ENCODE data around the gene HEXIM2.
A peak's percentile ranks its signal among the peaks of the same experiment; 100 is the strongest.

The HEXIM2 gene, protein sequence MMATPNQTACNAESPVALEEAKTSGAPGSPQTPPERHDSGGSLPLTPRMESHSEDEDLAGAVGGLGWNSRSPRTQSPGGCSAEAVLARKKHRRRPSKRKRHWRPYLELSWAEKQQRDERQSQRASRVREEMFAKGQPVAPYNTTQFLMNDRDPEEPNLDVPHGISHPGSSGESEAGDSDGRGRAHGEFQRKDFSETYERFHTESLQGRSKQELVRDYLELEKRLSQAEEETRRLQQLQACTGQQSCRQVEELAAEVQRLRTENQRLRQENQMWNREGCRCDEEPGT

DNA sequence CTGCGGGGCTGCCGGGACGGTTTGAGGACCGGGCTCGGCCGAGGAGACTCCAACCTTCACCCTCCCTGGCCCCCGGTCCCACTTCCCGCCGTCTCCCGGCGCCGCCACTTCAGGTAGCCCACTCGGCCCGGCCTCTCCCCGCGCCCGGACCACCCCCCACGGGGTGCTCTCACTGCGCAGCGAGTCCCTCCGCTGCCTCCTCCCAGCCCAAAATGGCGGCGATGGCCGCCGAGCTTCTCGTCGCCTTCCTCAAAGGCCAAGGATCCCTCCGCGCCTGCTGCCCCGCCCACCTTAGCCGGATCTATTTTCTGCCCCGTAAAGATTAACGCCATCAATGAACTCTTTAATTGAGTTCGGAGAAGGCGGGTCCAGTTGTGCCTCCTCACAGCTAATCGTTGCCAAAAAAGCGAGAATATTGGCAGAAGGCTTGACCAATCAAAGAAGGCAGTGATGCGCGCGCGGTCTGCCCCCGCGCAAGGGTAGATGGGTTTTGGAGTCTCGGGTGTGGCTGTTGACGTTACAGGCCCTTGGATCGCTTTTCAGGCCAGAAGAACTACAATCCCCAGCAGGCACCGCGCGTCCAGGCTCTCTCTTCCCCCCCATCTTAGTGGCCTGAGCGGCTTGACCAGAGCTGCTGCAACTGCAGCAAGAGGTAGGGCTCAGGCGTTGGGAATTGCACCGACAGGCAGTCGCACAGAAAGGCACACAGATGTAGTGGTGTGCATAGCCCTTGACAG lies at the start of gene HEXIM2:
Gene HEXIM2, plus strand, starts transcription at position 588 of the 737 bp plus-strand sequence. CDS start 919 bp downstream, outside the sequence.
- TF ChIP-seq, protein P1, sequence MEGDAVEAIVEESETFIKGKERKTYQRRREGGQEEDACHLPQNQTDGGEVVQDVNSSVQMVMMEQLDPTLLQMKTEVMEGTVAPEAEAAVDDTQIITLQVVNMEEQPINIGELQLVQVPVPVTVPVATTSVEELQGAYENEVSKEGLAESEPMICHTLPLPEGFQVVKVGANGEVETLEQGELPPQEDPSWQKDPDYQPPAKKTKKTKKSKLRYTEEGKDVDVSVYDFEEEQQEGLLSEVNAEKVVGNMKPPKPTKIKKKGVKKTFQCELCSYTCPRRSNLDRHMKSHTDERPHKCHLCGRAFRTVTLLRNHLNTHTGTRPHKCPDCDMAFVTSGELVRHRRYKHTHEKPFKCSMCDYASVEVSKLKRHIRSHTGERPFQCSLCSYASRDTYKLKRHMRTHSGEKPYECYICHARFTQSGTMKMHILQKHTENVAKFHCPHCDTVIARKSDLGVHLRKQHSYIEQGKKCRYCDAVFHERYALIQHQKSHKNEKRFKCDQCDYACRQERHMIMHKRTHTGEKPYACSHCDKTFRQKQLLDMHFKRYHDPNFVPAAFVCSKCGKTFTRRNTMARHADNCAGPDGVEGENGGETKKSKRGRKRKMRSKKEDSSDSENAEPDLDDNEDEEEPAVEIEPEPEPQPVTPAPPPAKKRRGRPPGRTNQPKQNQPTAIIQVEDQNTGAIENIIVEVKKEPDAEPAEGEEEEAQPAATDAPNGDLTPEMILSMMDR (IDR thresholded peaks at IDR 0.05) = no peak
- Histone ChIP-seq H3K4me3 (peak within 1 kb of the TSS; percentile 88), H3K27ac (peak within 1 kb of the TSS; percentile 99 to 100)
- DNase-seq (ENCODE audit: low spot score) = peak; percentile 100

DNA sequence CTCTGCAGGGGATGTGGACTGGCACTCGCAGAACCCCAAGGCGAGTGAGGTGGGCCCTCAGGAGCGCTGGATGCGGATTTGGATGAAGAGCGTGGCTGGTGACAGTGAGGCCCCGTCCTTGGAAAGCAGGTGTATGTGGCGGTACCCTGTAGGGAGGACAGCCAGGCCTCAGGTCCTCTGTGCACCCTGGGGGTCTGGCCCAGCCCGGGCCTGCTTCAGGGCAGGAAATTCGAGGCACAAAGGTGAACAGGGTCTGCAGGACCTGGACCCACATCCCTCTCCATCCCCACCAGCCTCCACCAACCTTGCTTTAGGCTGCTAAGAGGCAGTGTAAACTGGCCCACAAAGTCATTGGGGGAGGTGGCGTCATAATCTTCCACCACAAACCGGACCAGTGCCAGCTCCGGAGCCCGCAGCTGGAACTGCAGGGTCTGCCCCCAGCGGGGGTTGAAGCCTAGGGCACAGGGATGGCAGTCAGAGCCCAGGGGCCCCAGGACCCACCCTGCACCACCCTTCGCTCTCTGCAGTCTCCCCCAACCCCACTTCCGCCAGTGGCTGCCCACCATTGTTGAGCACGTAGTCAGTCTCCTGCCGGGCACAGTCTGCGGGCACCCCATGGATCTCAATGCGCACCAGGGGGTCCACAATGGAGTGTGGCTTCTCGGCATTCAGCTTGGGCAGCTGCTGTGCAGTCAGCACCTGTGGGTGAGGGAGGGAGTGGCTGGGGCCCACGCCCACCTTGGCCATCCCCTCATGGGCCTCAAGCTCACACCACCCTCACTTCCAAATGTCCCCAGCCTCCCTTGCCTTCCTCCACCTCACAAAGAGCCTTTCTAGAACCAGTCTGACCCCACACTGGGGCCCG lies 48.9 kb upstream of the HEXIM2 start:
- DNase-seq (ENCODE audit: low spot score) = no peak
- no peak overlapping the region for H3K4me3 ChIP-seq
- peak overlapping the region; percentile 72 to 87 for H3K27ac ChIP-seq
- TF ChIP-seq, protein P1 (IDR thresholded peaks at IDR 0.05) = no peak

DNA sequence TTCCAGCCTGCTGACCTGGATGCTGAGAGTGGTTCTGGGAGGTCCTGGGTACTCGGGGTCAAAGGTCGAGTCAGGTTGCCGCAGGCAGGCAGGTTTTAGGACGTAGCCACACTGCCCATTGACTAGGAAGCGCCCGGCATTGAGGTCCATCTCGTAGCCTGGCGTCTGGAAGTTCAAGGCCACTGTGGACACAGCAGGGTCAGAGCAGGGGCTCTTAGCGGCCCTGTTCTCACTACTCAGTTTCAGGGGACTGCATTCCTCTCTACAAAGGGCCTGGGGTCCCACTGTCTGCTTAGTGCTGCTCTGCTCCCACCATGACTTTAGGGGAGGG lies 48.3 kb upstream of the HEXIM2 start:
- TF ChIP-seq, protein P1 (IDR thresholded peaks at IDR 0.05) = no peak
- H3K27ac ChIP-seq = peak overlapping the region in 1 of 2 donors; percentile 87
- DNase-seq (ENCODE audit: low spot score) = no peak
- no peak overlapping the region for H3K4me3 ChIP-seq

DNA sequence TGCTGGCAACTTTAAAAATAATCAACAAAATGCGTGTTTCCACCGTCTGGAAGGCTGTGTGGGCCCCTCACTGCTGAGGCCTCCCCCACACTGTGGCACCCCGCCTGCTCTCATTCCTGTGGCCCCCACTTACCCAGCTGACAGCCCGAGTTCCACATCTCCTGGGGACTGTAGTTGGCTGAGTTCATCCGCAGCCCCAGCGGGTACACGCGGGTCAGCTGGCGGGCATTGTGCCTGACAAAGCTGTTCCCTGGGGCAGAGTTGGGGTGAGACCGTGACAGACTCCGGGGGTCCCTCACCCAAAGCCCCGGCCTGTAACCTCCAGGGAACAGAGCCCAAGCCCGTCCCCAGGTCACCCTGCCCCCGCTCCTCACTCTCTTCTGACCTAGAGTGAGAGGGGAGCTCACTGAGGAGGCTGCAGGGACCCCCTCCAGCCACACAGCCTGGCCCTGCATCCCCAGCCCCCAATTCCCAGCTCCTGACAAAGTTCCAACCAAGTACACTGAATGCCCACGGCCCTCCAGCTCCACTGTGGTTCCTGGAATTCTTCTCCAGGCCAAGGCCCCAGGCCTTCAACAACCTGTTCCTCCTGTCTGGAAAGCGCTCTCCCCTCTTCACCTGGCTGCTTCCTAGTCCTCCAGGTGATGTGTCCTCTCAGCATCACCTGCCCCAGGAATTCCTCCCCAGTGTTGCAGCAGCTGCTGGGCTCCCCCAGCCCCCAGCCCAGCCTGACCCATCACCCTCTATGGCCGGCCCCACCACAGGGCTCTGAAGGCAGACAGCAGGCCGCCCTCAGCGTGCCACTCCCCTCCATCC lies 47.4 kb upstream of the HEXIM2 start:
- no peak for DNase-seq (ENCODE audit: low spot score)
- Histone ChIP-seq H3K4me3 (no peak overlapping the region), H3K27ac (peak overlapping the region in 1 of 2 donors; percentile 87)
- TF ChIP-seq, protein P1 (IDR thresholded peaks at IDR 0.05) = no peak

DNA sequence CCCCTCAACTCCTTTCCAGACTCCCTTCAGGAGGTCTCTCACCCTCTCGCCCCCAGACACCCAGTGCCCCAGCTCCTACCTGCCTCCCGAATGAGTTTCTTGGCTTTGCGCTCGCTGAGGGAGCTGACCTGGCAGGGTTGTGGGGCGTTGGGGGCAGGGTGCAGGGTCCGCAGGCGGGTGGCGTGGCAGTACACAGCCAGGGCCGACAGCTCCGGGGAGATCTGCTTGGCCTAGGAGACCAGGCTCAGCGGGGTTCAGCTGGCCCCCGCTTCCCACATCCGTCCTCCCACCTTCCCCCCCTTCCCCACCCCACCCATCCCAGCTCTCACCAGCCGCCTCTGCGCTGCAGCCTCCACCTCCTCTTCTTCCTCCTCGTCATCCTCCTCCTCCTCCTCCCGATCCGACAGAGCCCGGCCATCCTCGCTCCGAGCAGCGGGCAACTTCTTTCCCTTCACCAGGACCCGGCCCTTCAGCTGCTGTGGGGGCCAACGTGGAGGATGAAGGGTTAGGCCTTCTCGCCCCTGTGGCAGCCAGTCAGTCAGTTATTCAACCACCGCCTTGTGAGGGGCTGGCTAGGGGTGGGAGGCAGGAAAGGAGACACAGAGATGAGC lies 46.6 kb upstream of the HEXIM2 start:
- TF ChIP-seq, protein P1 (IDR thresholded peaks at IDR 0.05) = no peak
- no peak for DNase-seq (ENCODE audit: low spot score)
- no peak overlapping the region for H3K4me3 ChIP-seq
- H3K27ac ChIP-seq = no peak overlapping the region

DNA sequence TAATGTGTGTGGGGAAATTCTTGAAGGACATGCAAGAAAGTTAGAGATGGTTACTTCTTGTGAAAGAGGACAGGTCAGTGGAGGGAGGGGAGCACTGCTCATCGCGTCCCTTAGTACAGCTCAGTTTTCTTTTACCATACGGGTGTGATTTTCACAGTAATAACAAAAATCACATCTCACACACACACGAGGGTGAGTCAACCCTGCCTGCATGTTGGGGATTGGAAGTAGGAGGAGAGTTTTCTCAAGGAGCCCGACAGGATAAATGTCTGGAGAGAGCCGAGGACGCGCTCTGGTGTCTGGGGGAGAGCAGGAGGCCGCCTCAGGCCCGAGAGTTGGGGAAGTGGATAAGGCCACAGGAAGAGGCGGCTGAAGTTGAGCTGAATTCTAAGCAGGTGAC lies 45.8 kb upstream of the HEXIM2 start:
- H3K4me3 ChIP-seq = no peak overlapping the region
- TF ChIP-seq, protein P1 (IDR thresholded peaks at IDR 0.05) = no peak
- no peak overlapping the region for H3K27ac ChIP-seq
- no peak for DNase-seq (ENCODE audit: low spot score)
